GM12891 (cell line): ENCODE results near the gene FLOT1.
A peak's percentile ranks its signal among the peaks of the same experiment; 100 is the strongest.

Experiments
- DNase-seq: peaks from one replicate; pipeline ENCODE4 v3.0.0; 2011; ENCODE audit warnings: low spot score; ENCODE audit not compliant: insufficient read length
- FAIRE-seq: peaks from 2 replicates; lab custom pipeline; 2011; peaks lifted over from hg19 to GRCh38; lab: Jason Lieb, UNC
- PAX5 ChIP-seq: IDR thresholded peaks from 2 replicates; pipeline ENCODE4 v1.6.1; 2011; ENCODE audit warnings: low read length, moderate library complexity, mild to moderate bottlenecking; ENCODE audit not compliant: insufficient read depth, severe bottlenecking
- POLR2A ChIP-seq: IDR thresholded peaks from 2 replicates; pipeline ENCODE4 v1.6.1; 2011; ENCODE audit warnings: low read depth, low read length, control low read depth
- POLR2AphosphoS5 ChIP-seq: IDR thresholded peaks from 2 replicates; pipeline ENCODE4 v1.6.1; 2011; ENCODE audit warnings: low read depth, low read length, control low read depth
- POU2F2 ChIP-seq: IDR thresholded peaks from 2 replicates; pipeline ENCODE4 v1.6.1; 2011; ENCODE audit warnings: low read depth, mild to moderate bottlenecking, control low read depth, low read length, moderate library complexity
- SPI1 ChIP-seq: IDR thresholded peaks from 2 replicates; pipeline ENCODE4 v1.6.1; 2011; ENCODE audit warnings: low read depth, low read length, control low read depth
- TAF1 ChIP-seq: IDR thresholded peaks from 2 replicates; pipeline ENCODE4 v1.6.1; 2011; ENCODE audit warnings: low read depth, low read length, control low read depth

The FLOT1 gene

DNA sequence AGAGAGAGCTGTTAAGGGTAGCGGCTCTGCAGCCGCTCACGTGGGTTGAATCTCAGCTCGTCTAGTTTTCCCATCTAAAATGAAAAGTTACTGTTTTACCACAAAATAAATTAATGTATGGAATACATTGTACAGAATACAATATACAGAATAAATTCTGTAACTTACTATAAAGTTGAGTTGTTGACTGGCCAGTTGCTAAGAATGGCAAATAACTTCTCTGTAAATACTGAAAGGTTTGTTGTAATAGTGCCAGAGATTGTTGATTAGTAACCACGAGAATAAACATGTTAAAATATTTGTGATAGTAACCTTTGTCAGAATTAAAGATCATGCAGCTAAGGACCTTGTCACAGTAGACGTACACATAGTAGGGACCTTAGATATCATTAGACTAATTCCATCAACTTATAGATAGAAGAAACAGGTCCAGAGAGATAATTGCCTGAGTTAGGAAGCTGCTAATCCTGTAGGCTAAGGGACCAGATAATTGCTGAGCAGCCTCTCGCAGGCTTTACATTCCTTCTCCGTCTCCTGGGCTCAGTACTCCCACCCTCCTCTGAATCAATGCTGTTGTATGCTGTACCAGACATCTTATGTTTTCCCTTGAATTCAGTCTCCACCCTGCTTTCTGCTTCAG lies 51.2 kb downstream of the FLOT1 start:
- TF ChIP-seq PAX5 (no peak), POU2F2 (no peak), SPI1 (no peak), POLR2AphosphoS5 (no peak), TAF1 (no peak), POLR2A (no peak)
- no peak for DNase-seq
- no peak for FAIRE-seq

DNA sequence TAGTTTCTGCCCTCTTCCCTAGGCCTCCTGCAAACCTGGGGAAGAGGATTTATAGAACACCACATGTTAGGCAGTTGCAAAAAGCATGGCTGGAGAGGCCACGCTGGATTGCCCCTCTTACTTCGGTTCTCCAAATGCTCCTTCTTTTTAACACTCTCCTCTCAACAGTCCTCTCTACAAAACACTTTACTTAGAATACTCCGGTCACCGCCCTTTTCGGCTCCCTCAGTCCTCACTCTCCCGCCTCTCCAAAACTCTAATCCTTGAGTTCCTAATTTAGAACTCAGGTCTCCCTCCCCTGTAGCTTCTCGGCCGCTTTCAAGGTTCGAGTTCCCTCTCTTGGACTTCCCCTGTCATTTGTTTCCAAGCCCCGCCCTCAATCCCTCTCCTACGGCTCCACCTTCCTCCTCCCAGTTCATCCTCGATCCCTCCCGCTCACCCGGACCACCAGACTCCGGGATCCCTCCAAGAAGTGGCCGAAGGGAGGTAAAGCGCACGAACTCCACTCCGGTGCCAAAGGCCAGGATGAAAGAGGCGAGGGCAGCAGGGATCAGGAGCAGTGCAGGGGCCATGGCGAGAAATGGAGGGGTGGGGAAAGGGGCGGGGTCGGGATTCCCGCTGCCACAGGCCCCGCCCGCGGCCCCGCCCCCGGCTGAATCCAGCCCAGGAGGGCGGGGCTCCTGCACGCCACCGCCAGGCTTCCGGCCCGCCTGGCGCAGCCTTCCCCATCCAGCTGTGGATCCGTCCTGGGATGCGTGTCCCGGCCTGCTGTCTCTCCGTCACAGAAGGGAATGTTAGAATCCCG lies 51.9 kb downstream of the FLOT1 start, which contains the start of gene NRM:
TSS of gene NRM (minus strand) at position 582 of the 805 bp plus-strand sequence. CDS start at position 572, 10 bp downstream.
- DNase-seq (peak; percentile 73), FAIRE-seq (peak; percentile 92)
- TF ChIP-seq TAF1 (no peak), SPI1 (peak; percentile 46; the same call in 1 of the 2 replicates), POLR2A (no peak), PAX5 (no peak), POLR2AphosphoS5 (no peak), POU2F2 (no peak)

DNA sequence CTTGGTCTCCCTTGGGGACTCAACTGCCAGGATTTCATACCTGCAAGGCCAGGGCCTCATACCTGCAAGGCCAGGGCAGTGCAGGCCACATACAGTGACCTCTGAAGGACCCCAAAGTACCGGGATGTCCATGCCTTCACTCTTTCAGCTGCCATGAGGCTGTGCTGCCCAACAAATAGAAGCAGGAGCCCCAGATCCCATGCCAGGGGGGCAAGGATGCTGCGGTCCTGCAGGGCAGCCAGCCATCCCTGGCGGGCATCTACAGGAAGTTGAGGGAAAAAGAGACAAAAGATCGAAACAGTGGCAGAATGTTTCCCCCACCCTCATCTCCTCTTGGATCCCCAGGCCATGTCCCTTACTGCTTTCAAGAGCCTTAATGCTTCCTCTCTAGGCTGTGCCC lies 52.5 kb downstream of the FLOT1 start:
- peak; percentile 16 for FAIRE-seq
- TF ChIP-seq POLR2AphosphoS5 (no peak), POLR2A (no peak), SPI1 (no peak), POU2F2 (no peak), TAF1 (no peak), PAX5 (no peak)
- DNase-seq, result no peak

DNA sequence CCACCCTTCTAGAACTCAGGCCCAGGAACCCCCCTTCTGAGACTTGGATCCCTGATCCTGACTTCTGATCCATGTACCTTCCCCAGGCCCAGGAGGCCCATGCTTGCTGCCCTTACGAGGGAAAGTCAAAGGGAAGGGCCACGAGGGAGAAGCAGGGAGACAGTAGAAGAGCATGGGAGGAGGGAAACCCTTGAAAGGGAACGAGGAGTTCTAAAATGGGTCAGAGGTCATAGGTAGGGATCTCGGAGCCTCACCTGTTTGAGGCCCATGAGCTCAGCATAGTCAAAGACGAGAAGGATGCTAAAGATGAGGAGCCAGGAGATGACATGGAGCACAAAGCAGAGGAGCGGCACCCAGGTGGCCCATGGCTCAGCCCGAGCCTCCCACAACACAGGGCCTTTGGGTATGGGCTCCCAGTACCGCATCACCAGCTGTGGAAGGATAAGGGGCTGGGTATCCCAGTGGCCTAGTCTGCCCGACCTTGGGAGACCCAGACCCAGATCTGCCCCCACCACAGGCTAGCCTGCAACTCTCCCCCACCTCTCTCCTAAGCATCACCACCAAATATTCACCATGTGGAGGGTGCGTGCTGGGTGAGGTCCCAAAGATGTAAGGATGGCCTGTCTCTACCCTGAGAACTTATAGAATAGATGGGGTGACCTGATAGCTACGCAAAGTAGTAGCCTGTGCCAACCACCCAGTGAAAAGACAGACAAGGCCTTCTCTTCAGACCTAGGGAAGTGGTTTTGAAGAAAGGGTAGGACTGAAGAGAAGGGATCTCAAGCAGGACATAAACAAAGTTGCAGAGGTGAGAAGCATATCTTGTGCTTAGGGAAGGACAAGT lies 53.2 kb downstream of the FLOT1 start:
- DNase-seq (no peak), FAIRE-seq (peak; percentile 28)
- TF ChIP-seq PAX5 (no peak), POU2F2 (no peak), POLR2A (no peak), TAF1 (no peak), SPI1 (no peak), POLR2AphosphoS5 (no peak)

DNA sequence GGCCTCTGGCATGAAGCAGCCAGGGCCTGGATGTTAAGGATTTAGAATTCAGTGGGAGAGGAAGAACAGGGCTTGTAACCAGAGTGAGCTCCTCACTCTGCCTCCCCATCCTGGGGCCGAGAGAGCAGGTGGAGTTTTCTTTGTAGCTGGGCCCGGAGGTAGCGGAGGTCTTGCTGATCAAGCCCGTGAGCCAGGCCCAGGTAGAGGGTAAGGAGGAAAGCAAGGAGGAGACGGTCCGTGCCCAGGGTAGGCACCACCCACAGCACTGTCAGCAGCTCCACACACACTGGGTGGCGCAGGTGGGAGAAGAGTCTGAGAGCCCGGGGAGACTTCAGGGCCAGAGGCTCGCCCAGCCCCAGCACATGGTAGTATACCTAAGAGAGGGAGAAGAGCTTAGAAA lies 53.9 kb downstream of the FLOT1 start:
- FAIRE-seq (peak; percentile 54), DNase-seq (no peak)
- TF ChIP-seq POU2F2 (no peak), TAF1 (no peak), PAX5 (no peak), POLR2AphosphoS5 (no peak), SPI1 (no peak), POLR2A (no peak)

DNA sequence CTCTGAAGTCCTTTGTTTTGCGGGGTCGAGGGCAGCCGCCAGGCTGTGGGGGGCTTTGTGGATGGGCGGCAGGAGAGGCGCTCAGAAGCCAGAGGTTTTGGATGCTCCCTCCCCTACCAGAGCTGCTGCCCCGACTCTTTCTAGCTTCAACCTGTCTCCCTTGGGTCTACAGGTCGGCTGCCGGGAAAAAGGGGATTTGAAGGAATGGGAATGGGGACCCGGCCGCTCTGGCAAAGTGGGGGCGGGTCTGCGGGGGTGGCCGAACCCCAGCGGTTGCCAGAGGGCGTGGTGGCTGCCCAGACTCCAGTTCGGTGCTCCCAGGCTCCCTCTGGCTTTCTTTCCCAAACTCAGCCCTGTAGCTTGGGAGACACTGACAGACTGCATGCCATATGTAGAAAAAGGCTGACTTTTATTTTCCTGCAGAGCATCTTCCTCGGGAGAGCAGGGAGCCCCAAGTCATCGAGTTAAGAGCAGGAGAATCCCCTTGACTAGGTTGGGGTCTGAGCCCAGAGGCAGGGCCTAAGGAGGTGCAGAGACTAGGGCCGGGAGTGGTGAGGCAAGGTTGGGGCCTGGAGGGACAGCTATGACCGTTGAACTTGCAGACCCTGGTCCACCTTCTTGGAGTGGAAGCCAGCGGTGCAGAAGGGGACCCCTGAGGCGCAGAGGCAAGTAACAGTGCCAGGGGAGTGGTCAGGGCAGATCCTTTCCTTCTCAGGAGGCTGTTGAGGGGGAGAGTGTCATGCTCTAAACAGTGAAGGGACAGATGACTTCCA lies 54.6 kb downstream of the FLOT1 start:
- DNase-seq (no peak), FAIRE-seq (no peak)
- TF ChIP-seq TAF1, result no peak
- TF ChIP-seq SPI1, result no peak
- no peak for TF ChIP-seq POLR2A
- TF ChIP-seq PAX5, result no peak

DNA sequence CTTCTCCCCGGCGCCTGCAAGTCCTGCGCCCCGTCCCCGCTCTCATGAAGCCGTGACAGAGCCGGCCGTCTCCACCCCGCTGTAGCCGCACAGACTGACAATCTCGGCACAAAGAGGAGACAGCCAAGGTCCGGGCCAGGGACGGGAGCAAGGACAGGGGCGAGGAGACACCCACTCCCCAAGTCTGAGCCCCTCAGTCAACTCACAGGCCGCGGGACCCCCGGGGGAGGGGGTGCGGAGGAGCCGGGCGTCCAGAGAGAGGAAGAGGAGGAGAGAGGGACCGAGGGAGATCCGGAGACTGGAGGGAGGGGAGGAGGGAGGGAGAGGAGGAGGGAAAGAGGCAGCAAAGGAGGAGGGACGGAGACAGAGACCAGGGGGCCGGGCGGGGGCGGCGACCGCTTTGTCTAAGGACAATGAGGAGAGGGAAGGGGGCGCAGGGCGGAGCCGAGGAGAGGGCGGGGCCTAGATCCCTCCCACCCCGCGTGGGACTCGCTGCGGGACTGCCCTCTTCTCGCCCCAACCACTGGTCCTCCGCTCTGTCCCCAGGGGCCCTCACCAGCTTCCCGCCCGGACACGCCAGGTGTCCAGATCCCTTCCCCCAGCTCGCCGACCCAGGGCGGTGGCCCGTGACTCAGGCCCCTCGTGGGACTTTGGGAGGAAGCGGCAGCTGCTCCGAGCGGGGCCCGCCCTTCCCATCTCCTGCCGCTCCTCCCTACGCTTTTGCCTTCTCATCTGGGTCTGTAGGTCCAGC lies 55.4 kb downstream of the FLOT1 start:
- DNase-seq (peak; percentile 57), FAIRE-seq (peak; percentile 91)
- TF ChIP-seq POLR2AphosphoS5, result 0 out of 2 replicates have a peak, but pooled peaks have one; percentile 41
- no peak for TF ChIP-seq TAF1
- peak; percentile 82 for TF ChIP-seq PAX5
- TF ChIP-seq POLR2A, result no peak
- TF ChIP-seq POU2F2, result no peak
- TF ChIP-seq SPI1, result peak; percentile 42; the same call in 1 of the 2 replicates

DNA sequence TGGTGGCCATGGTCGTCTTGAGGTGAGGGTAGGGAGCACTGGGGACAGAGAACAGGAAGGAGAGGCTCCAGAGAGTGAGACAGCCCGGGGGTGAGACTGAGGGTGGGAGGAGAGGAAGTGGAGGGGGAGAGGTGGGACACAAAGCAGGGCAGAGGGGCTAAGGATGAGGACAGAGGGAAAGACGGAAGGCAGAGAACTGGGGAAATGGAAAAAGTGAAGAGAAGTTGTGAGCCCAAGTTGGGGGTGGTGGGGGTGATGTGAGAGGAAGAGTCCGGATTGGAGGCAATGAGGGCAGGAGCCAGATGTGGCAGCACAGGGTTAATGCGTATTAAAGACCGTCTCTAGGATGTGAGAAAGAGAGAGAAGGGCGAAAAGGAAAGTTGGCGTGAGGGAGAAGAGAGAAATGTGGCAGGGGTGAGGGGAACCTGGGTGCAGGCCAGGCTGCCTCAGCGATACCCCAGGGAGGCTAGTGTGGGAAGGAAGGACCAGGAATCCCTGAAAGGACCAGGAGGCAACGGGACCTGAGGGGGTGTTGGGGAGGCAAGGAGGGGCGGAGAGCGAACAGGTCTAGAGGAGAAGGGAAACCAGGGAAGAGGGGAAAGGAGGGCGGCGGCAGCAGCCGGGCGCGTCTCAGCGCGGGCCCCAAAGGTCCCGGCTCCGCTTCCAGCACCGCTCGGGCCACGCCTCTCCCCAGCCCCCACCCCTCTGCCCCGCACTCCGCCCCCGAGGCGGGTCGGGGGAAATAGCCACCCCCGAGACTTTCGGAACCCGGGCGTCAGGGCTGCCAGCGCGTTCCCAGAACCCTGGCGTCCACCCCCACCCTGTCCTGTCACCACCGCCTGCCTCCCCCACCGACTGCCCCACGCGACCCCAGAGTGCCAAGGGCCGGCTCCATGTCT lies 56.2 kb downstream of the FLOT1 start, which contains the start of gene PPP1R18:
TSS of gene PPP1R18 (minus strand) at position 637 of the 899 bp plus-strand sequence. CDS start at position 10, 627 bp downstream.
- TF ChIP-seq TAF1 (no peak), SPI1 (peak; percentile 45)
- FAIRE-seq, result peak; percentile 33
- peak; percentile 54 for DNase-seq
